Activated CD4-positive, alpha-beta memory T cell treated with anti-CD3 and anti-CD28 coated beads for 36 hours (primary cell): ENCODE results near the gene AOAH. TPM values are rescaled to one million over a fixed set of nuclear protein-coding genes. Genes with fewer than 3 reads are reported as not detected.
A peak's percentile ranks its signal among the peaks of the same experiment; 100 is the strongest.

Experiments used
- CTCF ChIA-PET: fragments of 350-600 bp; sonication (Branson Sonifier 250); formaldehyde crosslinking; loops from one replicate; lab custom pipeline; 2021; ENCODE audit warnings: antibody characterized with exemption, inconsistent platforms; lab: Charles Lee
- POLR2A ChIA-PET: fragments of 350-600 bp; sonication (Branson Sonifier 250); formaldehyde crosslinking; loops from one replicate; lab custom pipeline; 2021; ENCODE audit warnings: antibody characterized with exemption; lab: Charles Lee
- DNase-seq: peaks from one replicate; pipeline ENCODE4 v3.0.0-alpha.2; 2020
- H3K27ac Mint-ChIP-seq: one replicate; pipeline ENCODE4 v1.8.0; 2021; ENCODE audit warnings: mixed read lengths
- H3K27me3 Mint-ChIP-seq: one replicate; pipeline ENCODE4 v1.8.0; 2021; ENCODE audit warnings: mixed read lengths
- H3K36me3 Mint-ChIP-seq: one replicate; pipeline ENCODE4 v1.8.0; 2021; ENCODE audit warnings: mixed read lengths
- H3K4me1 Mint-ChIP-seq: one replicate; pipeline ENCODE4 v1.8.0; 2021; ENCODE audit warnings: low read depth, mixed read lengths
- H3K4me3 Mint-ChIP-seq: one replicate; pipeline ENCODE4 v1.8.0; 2021; ENCODE audit warnings: mild to moderate bottlenecking, mixed read lengths
- H3K9me3 Mint-ChIP-seq: one replicate; pipeline ENCODE4 v1.8.0; 2021; ENCODE audit warnings: mixed read lengths
- intact Hi-C: fragments of 100-400 bp; cut with micrococcal nuclease; formaldehyde crosslinking; loops from one replicate; pipeline ENCODE4 v1.15.1; 2023
- total RNA-seq, 2 experiments: library from RNA; stranded (reverse); gene quantifications; one replicate each; pipeline ENCODE4 v1.2.3, GENCODE V29; 2021

Gene AOAH
- total RNA-seq, 2 experiments from 2014 or later = 2.4 to 2.6 TPM

- Mint-ChIP-seq H3K27me3 (no peaks in the 10 kb centered on the region), H3K4me3 (no peak overlapping the region), H3K27ac (no peak overlapping the region), H3K4me1 (peaks cover 12% of the 10 kb centered on the region), H3K36me3 (no peaks in the 10 kb centered on the region), H3K9me3 (no peaks in the 10 kb centered on the region)
- CTCF ChIA-PET = no interaction called here
- DNase-seq = no peak
- intact Hi-C loops = no loop called here
- POLR2A ChIA-PET = no interaction called here
These were observed 26.2 kb upstream of the AOAH start for GRCh38 chr7:36750451-36750850.

DNA sequence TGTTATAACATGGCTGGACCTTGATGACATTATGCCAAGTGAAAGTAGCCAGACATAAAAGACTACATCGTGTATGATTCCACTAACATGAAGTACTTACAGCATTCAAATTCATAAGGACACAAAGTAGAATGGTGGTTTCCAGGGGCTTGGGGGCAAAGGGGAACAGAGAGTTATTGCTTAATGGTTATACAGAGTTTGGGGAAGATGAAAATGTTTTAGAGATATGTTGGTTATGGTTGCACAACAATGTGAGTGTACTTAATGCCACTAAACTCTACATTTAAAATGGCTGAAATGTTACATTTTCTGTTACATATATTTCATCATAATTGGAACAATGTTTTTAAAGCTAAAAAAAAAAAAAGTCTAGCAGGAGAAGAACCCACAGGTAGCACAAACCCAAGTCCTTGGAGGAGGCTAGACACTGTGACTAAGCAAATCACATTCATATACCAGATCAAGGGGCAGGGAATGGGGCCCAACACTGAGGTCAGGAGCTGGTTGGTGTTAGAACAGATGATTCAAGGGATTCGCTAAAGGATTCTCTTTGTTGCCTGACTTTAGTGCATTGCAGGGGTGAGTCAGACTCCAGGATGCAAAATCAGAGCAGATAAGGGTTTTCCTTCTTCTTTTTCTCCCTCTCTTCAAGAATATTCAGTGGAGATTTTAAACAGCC, 25.1 kb upstream of the AOAH start:
- intact Hi-C loops = no loop called here
- Mint-ChIP-seq H3K27me3 (no peaks in the 10 kb centered on the region), H3K4me3 (no peak overlapping the region), H3K27ac (no peak overlapping the region), H3K36me3 (no peaks in the 10 kb centered on the region), H3K4me1 (peaks cover 12% of the 10 kb centered on the region), H3K9me3 (no peaks in the 10 kb centered on the region)
- no peak for DNase-seq
- ChIA-PET CTCF (no interaction called here), POLR2A (interaction anchor here (1.6 kb wide), 1 partner anchor 22 kb away, joined by 3 read pairs; no protein-coding TSS in a partner anchor)

- Mint-ChIP-seq H3K36me3 (no peaks in the 10 kb centered on the region), H3K4me3 (no peak overlapping the region), H3K9me3 (peaks cover 2% of the 10 kb centered on the region), H3K27me3 (no peaks in the 10 kb centered on the region), H3K4me1 (peaks cover 12% of the 10 kb centered on the region), H3K27ac (no peak overlapping the region)
- CTCF ChIA-PET = interaction anchor here (1.5 kb wide), 1 partner anchor 450 kb away, joined by 3 read pairs; no protein-coding TSS in a partner anchor
- POLR2A ChIA-PET = interaction anchor here (1.0 kb wide), 1 partner anchor 70 kb away, joined by 3 read pairs; no protein-coding TSS in a partner anchor
- DNase-seq = peak; percentile 28
- intact Hi-C loops = no loop called here
These were observed 23.8 kb upstream of the AOAH start for GRCh38 chr7:36748017-36748487.

GRCh38 chr7:36747280-36748016, 23.2 kb upstream of the AOAH start:
- peaks cover 12% of the 10 kb centered on the region for H3K4me1 Mint-ChIP-seq
- ChIA-PET CTCF (interaction anchor here (0.9 to 1.5 kb wide), 2 partner anchors 76 to 451 kb away, joined by 3 read pairs; no protein-coding TSS in a partner anchor), POLR2A (interaction anchor here (1.0 kb wide), 1 partner anchor 69 kb away, joined by 3 read pairs; no protein-coding TSS in a partner anchor)
- H3K27me3 Mint-ChIP-seq = no peaks in the 10 kb centered on the region
- H3K4me3 Mint-ChIP-seq = no peak overlapping the region
- H3K27ac Mint-ChIP-seq = no peak overlapping the region
- intact Hi-C loops = no loop called here
- H3K9me3 Mint-ChIP-seq = peaks cover 2% of the 10 kb centered on the region
- DNase-seq = no peak
- H3K36me3 Mint-ChIP-seq = no peaks in the 10 kb centered on the region

DNA sequence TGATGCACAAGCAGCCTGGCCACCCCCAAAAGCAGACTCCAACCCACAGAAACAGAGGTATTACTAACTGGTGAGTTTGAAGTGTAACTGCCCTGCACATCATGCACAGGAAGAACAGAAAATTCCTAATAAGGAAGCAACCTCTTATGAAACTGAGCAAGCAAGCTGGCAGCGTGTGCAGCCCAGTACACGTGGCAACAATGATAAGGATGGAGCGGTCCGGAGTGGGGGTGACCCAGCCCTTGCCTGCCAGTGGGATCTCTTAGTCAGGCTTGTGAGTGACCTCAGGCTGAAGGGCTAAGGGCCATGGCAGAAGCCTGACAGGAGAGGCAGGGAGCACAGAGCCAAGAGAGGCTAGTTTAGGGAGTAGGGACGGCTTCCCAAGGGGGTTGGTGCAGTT, 22.1 kb upstream of the AOAH start:
- peaks cover 12% of the 10 kb centered on the region for H3K4me1 Mint-ChIP-seq
- intact Hi-C loops = no loop called here
- H3K27me3 Mint-ChIP-seq = no peaks in the 10 kb centered on the region
- H3K4me3 Mint-ChIP-seq = no peak overlapping the region
- no peaks in the 10 kb centered on the region for H3K36me3 Mint-ChIP-seq
- POLR2A ChIA-PET = no interaction called here
- H3K27ac Mint-ChIP-seq = no peak overlapping the region
- CTCF ChIA-PET = no interaction called here
- DNase-seq = no peak
- peaks cover 2% of the 10 kb centered on the region for H3K9me3 Mint-ChIP-seq

GRCh38 chr7:36742911-36743775, 18.8 kb upstream of the AOAH start:
- ChIA-PET POLR2A (no interaction called here), CTCF (no interaction called here)
- H3K4me1 Mint-ChIP-seq = peaks cover 9% of the 10 kb centered on the region
- intact Hi-C loops = no loop called here
- DNase-seq = no peak
- no peak overlapping the region for H3K27ac Mint-ChIP-seq
- no peaks in the 10 kb centered on the region for H3K36me3 Mint-ChIP-seq
- no peak overlapping the region for H3K4me3 Mint-ChIP-seq
- peaks cover 2% of the 10 kb centered on the region for H3K9me3 Mint-ChIP-seq
- no peaks in the 10 kb centered on the region for H3K27me3 Mint-ChIP-seq

- Mint-ChIP-seq H3K4me1 (peaks cover 4% of the 10 kb centered on the region), H3K4me3 (no peak overlapping the region), H3K9me3 (peaks cover 2% of the 10 kb centered on the region), H3K27me3 (no peaks in the 10 kb centered on the region), H3K27ac (no peak overlapping the region), H3K36me3 (no peaks in the 10 kb centered on the region)
- POLR2A ChIA-PET = no interaction called here
- intact Hi-C loops = no loop called here
- CTCF ChIA-PET = no interaction called here
- no peak for DNase-seq
These were observed 17.6 kb upstream of the AOAH start for GRCh38 chr7:36741866-36742265.

- Mint-ChIP-seq H3K4me1 (peaks cover 24% of the 10 kb centered on the region), H3K4me3 (no peak overlapping the region), H3K36me3 (no peaks in the 10 kb centered on the region), H3K9me3 (peaks cover 2% of the 10 kb centered on the region), H3K27ac (no peak overlapping the region), H3K27me3 (no peaks in the 10 kb centered on the region)
- POLR2A ChIA-PET = interaction anchor here (0.6 kb wide), 1 partner anchor 12 kb away, joined by 5 read pairs; no protein-coding TSS in a partner anchor
- DNase-seq = no peak
- CTCF ChIA-PET = no interaction called here
- intact Hi-C loops = loop anchor here (5.0 kb wide), 1 partner anchor 38 kb away; no protein-coding TSS in a partner anchor
These were observed 15.1 kb upstream of the AOAH start for GRCh38 chr7:36739351-36739750.

DNA sequence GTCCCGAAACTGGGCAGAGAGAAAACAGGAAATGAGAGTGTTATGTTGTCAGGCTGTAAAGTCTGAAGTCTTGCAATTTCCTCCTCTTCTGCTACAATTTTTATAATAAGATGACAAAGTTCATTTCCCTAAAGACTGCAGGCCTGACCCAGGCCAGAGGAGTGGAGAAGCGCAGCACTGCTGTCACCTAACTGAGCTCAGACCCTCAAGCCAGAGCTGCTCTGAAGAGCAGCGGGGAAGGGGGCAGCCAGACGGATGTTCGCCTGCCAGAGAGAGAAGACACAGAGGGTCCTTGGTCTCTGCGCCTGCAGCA, 12.6 kb upstream of the AOAH start:
- Mint-ChIP-seq H3K9me3 (peaks cover 5% of the 10 kb centered on the region), H3K27me3 (no peaks in the 10 kb centered on the region), H3K27ac (no peak overlapping the region), H3K36me3 (no peaks in the 10 kb centered on the region), H3K4me1 (peaks cover 28% of the 10 kb centered on the region), H3K4me3 (no peak overlapping the region)
- POLR2A ChIA-PET = no interaction called here
- CTCF ChIA-PET = no interaction called here
- intact Hi-C loops = loop anchor here (1.0 to 5.0 kb wide), 2 partner anchors 10 to 40 kb away; no protein-coding TSS in a partner anchor
- DNase-seq = no peak

DNA sequence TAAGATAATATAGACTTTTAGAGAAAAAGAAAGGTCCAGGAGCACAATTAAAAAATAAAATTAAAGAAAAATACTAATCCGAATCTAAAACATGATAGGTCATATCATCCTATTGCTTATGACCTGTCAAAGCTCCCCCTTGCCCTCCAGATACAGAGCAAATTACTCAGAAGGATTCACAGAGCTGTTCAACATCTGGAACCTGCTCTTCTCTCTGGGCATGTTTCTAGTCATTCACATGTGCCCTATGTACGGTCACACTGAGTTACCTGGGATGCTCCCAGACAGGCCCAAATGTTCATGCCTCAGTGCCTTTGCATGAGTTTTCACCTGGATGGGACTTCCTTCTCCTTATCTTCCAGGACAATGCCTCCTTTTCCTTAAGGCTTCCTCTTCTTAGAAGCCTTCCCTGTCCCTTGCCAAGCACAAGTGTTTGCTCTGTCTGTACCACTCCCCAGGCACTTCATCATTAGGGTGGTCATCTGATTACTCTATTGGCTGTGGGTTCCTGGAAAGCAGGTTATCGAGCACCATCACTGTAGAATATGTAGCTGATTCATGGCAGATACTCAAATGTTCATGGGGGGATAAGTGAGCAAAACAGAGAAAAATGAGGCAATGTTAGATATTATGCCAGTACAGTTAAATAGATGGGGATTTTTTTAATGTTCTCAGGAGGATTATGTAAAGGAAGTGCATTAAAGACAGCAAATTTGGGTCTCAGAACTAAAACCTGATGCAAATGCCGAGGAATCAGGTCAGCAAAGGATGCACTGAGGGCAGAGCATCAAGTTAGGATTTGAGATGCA, 12.0 kb upstream of the AOAH start:
- H3K4me1 Mint-ChIP-seq = peaks cover 28% of the 10 kb centered on the region
- no peak overlapping the region for H3K4me3 Mint-ChIP-seq
- no peak overlapping the region for H3K27ac Mint-ChIP-seq
- H3K9me3 Mint-ChIP-seq = peaks cover 5% of the 10 kb centered on the region
- CTCF ChIA-PET = interaction anchor here (1.1 kb wide), 1 partner anchor 65 kb away, joined by 4 read pairs; no protein-coding TSS in a partner anchor
- DNase-seq = no peak
- H3K27me3 Mint-ChIP-seq = no peaks in the 10 kb centered on the region
- POLR2A ChIA-PET = no interaction called here
- H3K36me3 Mint-ChIP-seq = no peaks in the 10 kb centered on the region
- intact Hi-C loops = loop anchor here (1.0 to 5.0 kb wide), 2 partner anchors 9 to 41 kb away; no protein-coding TSS in a partner anchor

GRCh38 chr7:36735172-36735571, 10.9 kb upstream of the AOAH start:
- ChIA-PET CTCF (interaction anchor here (0.8 to 1.0 kb wide), 2 partner anchors 8 to 64 kb away, joined by 3 read pairs; no protein-coding TSS in a partner anchor), POLR2A (no interaction called here)
- intact Hi-C loops = loop anchor here (5.0 kb wide), 1 partner anchor 42 kb away; no protein-coding TSS in a partner anchor
- no peak overlapping the region for H3K27ac Mint-ChIP-seq
- peaks cover 6% of the 10 kb centered on the region for H3K9me3 Mint-ChIP-seq
- no peak for DNase-seq
- H3K4me1 Mint-ChIP-seq = peaks cover 28% of the 10 kb centered on the region
- H3K4me3 Mint-ChIP-seq = no peak overlapping the region
- peaks cover 2% of the 10 kb centered on the region for H3K36me3 Mint-ChIP-seq
- no peaks in the 10 kb centered on the region for H3K27me3 Mint-ChIP-seq
